GM12873 (cell line): ENCODE data around the gene GIMAP8.

ENCODE experiments used
- TF ChIP-seq, protein P1 (sequence below): IDR thresholded peaks from 2 replicates; pipeline ENCODE4 v1.5.1; 2012; ENCODE audit warnings: low read depth, mild to moderate bottlenecking, moderate library complexity, low read length, control low read depth; ENCODE audit not compliant: insufficient read depth; ENCODE audit errors: missing control alignments

Gene GIMAP8

DNA sequence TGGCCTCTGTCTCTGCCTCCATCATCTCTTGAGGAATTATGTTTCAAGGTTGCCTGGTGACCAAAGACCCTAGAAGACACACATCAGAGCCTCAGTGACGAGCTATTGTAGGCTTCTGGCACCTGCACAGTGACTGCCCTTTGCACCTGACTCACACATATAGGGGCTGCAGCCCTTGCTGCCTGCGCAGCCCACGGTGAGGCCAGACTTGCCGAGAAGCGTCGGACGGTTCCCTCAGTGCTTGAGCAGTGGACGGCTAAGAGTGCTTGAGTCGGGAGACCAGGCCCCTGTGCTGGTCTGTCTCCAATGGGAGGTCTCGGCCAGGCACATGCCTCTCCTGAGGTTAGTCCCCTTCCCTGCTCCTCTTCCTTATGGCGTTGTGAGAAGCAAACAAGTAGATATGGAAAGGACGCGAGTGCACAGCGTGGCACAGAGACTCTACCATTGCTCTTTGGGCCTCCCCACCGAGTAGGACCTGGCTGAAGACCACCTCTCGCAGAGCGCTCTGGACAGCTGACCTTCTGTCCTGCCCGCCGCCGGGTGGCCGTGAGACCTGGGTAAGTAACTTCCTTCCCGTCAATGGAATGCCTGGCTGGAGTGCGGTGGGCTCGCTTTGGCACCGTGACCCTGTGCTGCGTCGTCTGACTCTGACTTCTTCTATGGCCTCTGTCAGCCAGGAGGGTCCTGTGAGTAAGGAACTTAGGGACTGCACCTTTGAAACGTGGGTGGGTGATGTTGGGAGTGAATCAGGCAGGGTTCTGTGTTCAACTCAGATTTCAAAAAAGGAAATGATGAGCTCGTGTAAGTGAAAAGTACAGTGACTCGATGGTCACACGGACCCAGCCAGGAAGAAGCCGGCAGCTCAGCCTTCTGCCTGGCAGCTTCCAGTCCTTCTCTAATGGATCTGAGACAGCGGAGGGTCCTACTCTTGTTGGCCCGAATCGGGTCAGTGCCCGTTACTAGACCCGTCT is 37.6 kb upstream of the GIMAP8 start:
- TF ChIP-seq, protein P1, sequence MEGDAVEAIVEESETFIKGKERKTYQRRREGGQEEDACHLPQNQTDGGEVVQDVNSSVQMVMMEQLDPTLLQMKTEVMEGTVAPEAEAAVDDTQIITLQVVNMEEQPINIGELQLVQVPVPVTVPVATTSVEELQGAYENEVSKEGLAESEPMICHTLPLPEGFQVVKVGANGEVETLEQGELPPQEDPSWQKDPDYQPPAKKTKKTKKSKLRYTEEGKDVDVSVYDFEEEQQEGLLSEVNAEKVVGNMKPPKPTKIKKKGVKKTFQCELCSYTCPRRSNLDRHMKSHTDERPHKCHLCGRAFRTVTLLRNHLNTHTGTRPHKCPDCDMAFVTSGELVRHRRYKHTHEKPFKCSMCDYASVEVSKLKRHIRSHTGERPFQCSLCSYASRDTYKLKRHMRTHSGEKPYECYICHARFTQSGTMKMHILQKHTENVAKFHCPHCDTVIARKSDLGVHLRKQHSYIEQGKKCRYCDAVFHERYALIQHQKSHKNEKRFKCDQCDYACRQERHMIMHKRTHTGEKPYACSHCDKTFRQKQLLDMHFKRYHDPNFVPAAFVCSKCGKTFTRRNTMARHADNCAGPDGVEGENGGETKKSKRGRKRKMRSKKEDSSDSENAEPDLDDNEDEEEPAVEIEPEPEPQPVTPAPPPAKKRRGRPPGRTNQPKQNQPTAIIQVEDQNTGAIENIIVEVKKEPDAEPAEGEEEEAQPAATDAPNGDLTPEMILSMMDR = no peak

- TF ChIP-seq, protein P1 = no peak
These were observed 36.8 kb upstream of the GIMAP8 start for GRCh38 chr7:150413640-150414081.

DNA sequence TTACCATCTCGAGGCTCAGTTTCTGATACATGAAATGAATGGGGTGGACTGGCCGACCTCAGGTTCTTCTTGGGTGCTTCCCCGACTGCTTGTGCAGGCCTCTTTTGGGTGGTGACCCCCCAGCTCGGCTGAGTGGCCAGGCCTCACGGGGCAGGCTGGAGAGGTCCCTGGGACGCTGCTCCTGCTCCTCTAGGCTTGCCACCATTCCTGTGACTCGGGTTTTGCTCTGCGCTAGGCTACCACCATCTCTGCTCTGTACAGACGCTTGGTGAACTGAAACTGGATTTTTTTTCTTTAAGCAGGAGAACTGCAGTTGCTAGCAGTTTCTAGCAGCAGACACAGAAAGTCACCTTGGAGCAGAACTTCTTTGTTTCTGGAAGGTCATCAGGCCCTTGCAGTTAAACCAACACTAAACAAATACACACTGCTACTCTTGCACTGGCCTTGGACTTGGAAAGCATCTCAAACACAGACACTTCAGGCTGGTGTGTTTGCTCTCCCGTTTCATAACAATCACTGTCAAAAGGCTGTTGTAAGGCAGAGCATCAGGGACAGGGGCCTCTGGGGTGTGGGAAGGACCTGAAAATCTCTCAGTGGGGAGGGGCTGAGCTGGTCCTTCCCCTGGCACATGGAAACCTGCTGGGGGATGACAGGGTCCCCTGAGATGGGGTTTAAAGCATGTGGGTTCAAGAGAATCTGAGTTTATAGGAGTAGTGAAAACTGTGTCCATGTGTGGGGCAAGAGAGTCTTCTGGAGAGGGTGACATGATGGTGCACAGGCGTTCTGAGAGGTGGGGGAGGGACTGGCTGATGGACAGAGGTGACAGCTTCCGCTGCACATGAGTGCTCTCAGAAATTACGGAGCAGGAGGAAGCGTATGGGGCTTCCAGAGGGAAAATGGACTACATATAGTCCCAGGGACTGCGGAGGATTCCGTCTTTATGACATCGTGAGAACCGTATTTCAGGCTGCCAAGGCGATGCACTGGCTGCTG is 35.0 kb upstream of the GIMAP8 start:
- TF ChIP-seq, protein P1 = no peak

DNA sequence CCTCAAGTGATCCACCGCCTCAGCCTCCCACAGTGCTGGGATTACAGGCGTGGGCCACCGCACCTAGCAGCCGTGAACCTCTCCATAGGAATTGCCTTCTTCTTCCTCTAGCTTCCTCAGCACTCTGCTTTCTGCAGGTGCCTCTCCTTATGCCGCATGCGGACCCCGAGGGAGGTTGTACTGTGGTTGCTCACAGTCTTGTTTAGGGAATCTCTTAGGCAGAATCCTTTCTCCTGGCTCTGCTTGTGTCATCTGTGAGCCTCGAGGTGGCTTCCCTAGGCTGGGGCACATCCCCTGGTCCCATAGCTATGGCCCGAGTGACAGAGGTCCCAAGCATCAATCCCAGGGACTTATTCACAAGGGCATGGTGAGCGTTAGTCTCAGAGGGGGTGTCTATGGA is 33.2 kb upstream of the GIMAP8 start:
- TF ChIP-seq, protein P1 = no peak

DNA sequence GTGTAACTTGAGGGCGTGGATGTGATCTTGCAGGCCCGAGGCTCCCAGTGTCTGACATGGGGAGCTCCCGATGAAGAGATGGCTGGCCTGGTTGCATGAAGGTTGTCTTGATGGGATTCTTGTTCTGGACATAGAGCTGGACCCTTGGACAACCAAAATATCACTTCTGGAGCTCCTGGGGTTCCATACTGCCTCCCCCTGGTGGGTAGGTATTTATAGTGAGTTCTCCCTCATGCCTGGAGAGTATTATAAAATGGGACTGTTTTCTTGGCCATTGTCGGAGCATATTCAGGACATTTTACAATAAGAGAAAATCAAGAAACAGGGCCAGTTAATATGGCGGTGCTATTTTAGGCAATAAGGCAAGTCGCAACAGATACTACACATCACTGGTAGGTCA is 32.6 kb upstream of the GIMAP8 start:
- TF ChIP-seq, protein P1 = peak; percentile 31

GRCh38 chr7:150420242-150420641 is 30.2 kb upstream of the GIMAP8 start:
- TF ChIP-seq, protein P1 = no peak
